ENCODE results near the gene TNS1. TPM values are rescaled to one million over a fixed set of nuclear protein-coding genes. Genes with fewer than 3 reads are reported as not detected.

Gene TNS1
- total RNA-seq, 1 donor from 2014 or later: 0.13 TPM

GRCh38 chr2:217913436-217913835 is 89.4 kb downstream of the TNS1 start:
- CTCF ChIA-PET: no interaction called here
- intact Hi-C loops (cut with micrococcal nuclease): no loop called here
- DNase-seq: no peak
- TF ChIP-seq, protein P1, sequence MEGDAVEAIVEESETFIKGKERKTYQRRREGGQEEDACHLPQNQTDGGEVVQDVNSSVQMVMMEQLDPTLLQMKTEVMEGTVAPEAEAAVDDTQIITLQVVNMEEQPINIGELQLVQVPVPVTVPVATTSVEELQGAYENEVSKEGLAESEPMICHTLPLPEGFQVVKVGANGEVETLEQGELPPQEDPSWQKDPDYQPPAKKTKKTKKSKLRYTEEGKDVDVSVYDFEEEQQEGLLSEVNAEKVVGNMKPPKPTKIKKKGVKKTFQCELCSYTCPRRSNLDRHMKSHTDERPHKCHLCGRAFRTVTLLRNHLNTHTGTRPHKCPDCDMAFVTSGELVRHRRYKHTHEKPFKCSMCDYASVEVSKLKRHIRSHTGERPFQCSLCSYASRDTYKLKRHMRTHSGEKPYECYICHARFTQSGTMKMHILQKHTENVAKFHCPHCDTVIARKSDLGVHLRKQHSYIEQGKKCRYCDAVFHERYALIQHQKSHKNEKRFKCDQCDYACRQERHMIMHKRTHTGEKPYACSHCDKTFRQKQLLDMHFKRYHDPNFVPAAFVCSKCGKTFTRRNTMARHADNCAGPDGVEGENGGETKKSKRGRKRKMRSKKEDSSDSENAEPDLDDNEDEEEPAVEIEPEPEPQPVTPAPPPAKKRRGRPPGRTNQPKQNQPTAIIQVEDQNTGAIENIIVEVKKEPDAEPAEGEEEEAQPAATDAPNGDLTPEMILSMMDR (IDR thresholded peaks at IDR 0.05): no peak
- Mint-ChIP-seq H3K27ac (no peak overlapping the region), H3K36me3 (ENCODE audit: low read depth) (no peaks in the 10 kb centered on the region), H3K27me3 (peaks cover 7% of the 10 kb centered on the region), H3K4me1 (no peaks in the 10 kb centered on the region), H3K4me3 (no peak overlapping the region), H3K9me3 (no peaks in the 10 kb centered on the region)
- ATAC-seq (ENCODE audit: low read depth): no peak
- POLR2A ChIA-PET: no interaction called here

DNA sequence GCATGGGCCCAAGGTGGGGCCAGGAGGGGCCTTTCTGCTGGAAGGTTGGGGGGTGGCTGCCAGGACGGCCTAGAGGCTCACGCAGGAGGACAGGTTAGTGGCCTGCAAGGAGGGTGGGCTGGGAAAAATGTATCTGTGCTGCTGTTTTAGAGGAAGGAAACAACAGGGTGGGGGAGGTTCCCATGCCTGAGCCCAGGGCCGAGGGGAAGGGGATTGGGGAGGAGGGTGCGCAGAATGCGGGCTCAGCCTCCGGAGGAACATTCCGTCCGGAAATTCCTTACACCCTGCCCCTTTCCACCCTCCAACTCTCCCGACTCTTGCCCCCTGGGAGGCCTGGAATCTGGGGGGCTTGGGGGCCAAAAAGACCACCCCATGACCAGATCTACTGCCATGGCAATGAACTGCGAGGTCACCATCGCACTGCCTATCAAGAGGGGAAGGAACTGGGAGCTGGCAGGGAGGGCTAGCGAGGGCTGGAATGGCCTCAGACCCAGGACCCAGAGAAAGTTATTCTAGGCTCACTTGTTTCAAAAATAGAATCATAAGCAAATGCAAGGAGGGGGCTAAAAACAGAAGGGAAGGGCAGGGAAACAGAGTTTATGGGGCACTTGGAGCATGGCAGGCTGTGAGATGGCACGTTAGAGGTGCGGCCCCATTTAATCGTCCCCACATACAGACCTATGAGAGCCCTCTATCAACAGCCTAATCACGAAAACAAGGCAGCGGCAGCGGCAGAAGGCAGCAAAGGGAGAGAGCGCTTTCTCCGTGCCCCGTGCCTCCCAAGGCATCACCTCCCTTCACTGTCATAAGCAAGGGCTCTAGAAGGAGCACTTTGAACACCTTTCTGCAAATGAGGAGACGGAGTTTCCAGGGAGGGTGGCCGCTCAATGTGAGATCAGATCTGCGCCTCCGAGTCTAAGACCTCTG is 90.4 kb downstream of the TNS1 start:
- ChIA-PET CTCF (no interaction called here), POLR2A (no interaction called here)
- ATAC-seq (ENCODE audit: low read depth) (no peak), DNase-seq (no peak)
- intact Hi-C loops (cut with micrococcal nuclease): no loop called here
- TF ChIP-seq, protein P1 (IDR thresholded peaks at IDR 0.05): no peak
- Mint-ChIP-seq H3K27ac (no peak overlapping the region), H3K4me3 (no peak overlapping the region), H3K4me1 (no peaks in the 10 kb centered on the region), H3K36me3 (ENCODE audit: low read depth) (no peaks in the 10 kb centered on the region), H3K27me3 (peaks cover 18% of the 10 kb centered on the region), H3K9me3 (no peaks in the 10 kb centered on the region)

DNA sequence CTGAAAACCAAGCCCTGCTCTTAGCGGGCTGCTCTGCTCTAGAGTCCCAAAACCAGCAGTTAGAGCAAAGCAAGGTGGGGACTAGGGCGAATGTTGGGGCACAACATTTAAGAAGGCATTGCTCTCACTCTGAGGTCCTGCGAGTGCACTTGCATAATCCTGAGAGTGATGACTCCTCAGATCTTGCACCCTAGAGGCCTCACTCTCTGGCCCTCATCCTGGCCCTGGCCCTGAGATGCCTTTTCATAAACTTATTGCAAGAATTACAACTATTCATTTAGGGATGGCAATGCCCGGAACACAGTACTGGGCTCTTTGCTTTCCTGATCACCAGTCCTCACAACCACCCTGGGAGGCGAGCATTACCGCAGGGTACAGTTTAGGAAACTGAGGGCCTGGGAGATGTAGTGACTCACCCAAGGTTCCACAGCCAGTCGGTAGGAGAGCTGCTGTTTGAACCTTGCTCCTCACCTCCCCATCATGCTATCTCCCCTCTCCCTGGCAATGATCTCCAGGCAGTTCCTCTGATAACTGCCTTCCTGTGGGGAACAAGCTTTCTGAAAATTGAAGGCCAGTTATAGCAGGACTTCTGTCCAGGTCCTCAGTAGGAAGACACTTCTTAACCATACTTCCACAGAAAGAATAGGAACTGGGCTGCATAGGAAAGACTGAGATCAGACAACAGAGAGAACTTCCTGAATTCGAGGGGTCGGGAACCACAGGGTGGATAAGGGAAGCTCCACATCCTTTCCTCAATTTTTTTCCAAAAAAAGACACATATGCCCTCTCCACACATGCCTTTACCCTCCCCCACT is 91.3 kb downstream of the TNS1 start:
- POLR2A ChIA-PET: no interaction called here
- intact Hi-C loops (cut with micrococcal nuclease): no loop called here
- H3K27ac Mint-ChIP-seq: no peak overlapping the region
- CTCF ChIA-PET: no interaction called here
- TF ChIP-seq, protein P1 (IDR thresholded peaks at IDR 0.05): no peak
- no peaks in the 10 kb centered on the region for H3K36me3 Mint-ChIP-seq (ENCODE audit: low read depth)
- H3K27me3 Mint-ChIP-seq: peaks cover 21% of the 10 kb centered on the region
- no peaks in the 10 kb centered on the region for H3K9me3 Mint-ChIP-seq
- H3K4me3 Mint-ChIP-seq: no peak overlapping the region
- DNase-seq (no peak), ATAC-seq (ENCODE audit: low read depth) (no peak)
- no peaks in the 10 kb centered on the region for H3K4me1 Mint-ChIP-seq

- Mint-ChIP-seq H3K27ac (no peak overlapping the region), H3K36me3 (ENCODE audit: low read depth) (no peaks in the 10 kb centered on the region), H3K9me3 (no peaks in the 10 kb centered on the region), H3K4me3 (no peak overlapping the region), H3K27me3 (peaks cover 23% of the 10 kb centered on the region), H3K4me1 (no peaks in the 10 kb centered on the region)
- ChIA-PET POLR2A (no interaction called here), CTCF (no interaction called here)
- intact Hi-C loops (cut with micrococcal nuclease): no loop called here
- TF ChIP-seq, protein P1 (IDR thresholded peaks at IDR 0.05): no peak
- DNase-seq (no peak), ATAC-seq (ENCODE audit: low read depth) (no peak)
These were observed 92.0 kb downstream of the TNS1 start for GRCh38 chr2:217910875-217911212.

GRCh38 chr2:217909156-217909820 is 93.5 kb downstream of the TNS1 start:
- Mint-ChIP-seq H3K4me1 (no peaks in the 10 kb centered on the region), H3K9me3 (no peaks in the 10 kb centered on the region), H3K27me3 (peaks cover 26% of the 10 kb centered on the region), H3K36me3 (ENCODE audit: low read depth) (no peaks in the 10 kb centered on the region), H3K27ac (no peak overlapping the region), H3K4me3 (no peak overlapping the region)
- POLR2A ChIA-PET: no interaction called here
- DNase-seq: no peak
- CTCF ChIA-PET: interaction anchor here (1.2 kb wide), 1 partner anchor 172 kb away, joined by 3 read pairs; no protein-coding TSS in a partner anchor
- intact Hi-C loops (cut with micrococcal nuclease): no loop called here
- no peak for ATAC-seq (ENCODE audit: low read depth)
- TF ChIP-seq, protein P1 (IDR thresholded peaks at IDR 0.05): no peak

All from activated B cell treated with CpG ODN at 0.5 μM for 24 hours (primary cell).